HEK293 (cell line): ENCODE measurements around the gene EFCAB8.

ENCODE experiments used
- KLF7 ChIP-seq: fragments of 450-650 bp; formaldehyde crosslinking; IDR thresholded peaks from 2 replicates; pipeline ENCODE4 v1.5.1; 2016; ENCODE audit warnings: missing biosample characterization, missing genetic modification characterization, borderline replicate concordance
- PBX3 ChIP-seq: sonication (generic); formaldehyde crosslinking; IDR thresholded peaks from 2 replicates; pipeline ENCODE4 v1.8.1; 2022; ENCODE audit warnings: mild to moderate bottlenecking, moderate library complexity, missing genetic modification reagents
- ZNF184 ChIP-seq: fragments of 450-650 bp; IDR thresholded peaks from 2 replicates; pipeline ENCODE4 v1.5.1; 2018; ENCODE audit warnings: missing biosample characterization, mild to moderate bottlenecking, missing genetic modification characterization
- ZNF23 ChIP-seq: fragments of 450-650 bp; formaldehyde crosslinking; IDR thresholded peaks from 2 replicates; pipeline ENCODE4 v1.5.1; 2016; ENCODE audit warnings: missing biosample characterization, missing genetic modification characterization, borderline replicate concordance
- ZNF24 ChIP-seq: fragments of 450-650 bp; formaldehyde crosslinking; IDR thresholded peaks from 2 replicates; pipeline ENCODE4 v1.5.1; 2016; ENCODE audit warnings: missing biosample characterization, missing genetic modification characterization
- ZNF274 ChIP-seq, 2 experiments: fragments of 200-500 bp in 1 of 2; fragments of 450-650 bp in 1 of 2; sonication (Bioruptor generic) in 1 of 2; formaldehyde crosslinking in 1 of 2; IDR thresholded peaks; 2 replicates each; pipeline versions ENCODE4 v1.5.1 to v1.6.1; 2014 to 2016; ENCODE audit warnings: borderline replicate concordance in 1 of 2, inconsistent platforms in 1 of 2, low read length in 1 of 2, missing biosample characterization in 1 of 2, missing genetic modification characterization in 1 of 2
- ZNF280D ChIP-seq: fragments of 450-650 bp; formaldehyde crosslinking; IDR thresholded peaks from 2 replicates; pipeline ENCODE4 v1.5.1; 2016; ENCODE audit warnings: missing biosample characterization, missing genetic modification characterization
- ZNF501 ChIP-seq: fragments of 450-650 bp; formaldehyde crosslinking; IDR thresholded peaks from 2 replicates; pipeline ENCODE4 v1.5.1; 2016; ENCODE audit warnings: missing biosample characterization, missing genetic modification characterization
- ZNF701 ChIP-seq: fragments of 450-650 bp; formaldehyde crosslinking; IDR thresholded peaks from 2 replicates; pipeline ENCODE4 v1.5.1; 2016; ENCODE audit warnings: missing biosample characterization, missing genetic modification characterization
- ZNF843 ChIP-seq: fragments of 450-650 bp; formaldehyde crosslinking; IDR thresholded peaks from 2 replicates; pipeline ENCODE4 v1.5.1; 2016; ENCODE audit warnings: missing biosample characterization, missing genetic modification characterization
- TF ChIP-seq, protein P1 (sequence below): fragments of 450-650 bp; formaldehyde crosslinking; IDR thresholded peaks from 2 replicates; pipeline ENCODE4 v1.5.1; 2016; ENCODE audit warnings: missing biosample characterization, missing genetic modification characterization

DNA sequence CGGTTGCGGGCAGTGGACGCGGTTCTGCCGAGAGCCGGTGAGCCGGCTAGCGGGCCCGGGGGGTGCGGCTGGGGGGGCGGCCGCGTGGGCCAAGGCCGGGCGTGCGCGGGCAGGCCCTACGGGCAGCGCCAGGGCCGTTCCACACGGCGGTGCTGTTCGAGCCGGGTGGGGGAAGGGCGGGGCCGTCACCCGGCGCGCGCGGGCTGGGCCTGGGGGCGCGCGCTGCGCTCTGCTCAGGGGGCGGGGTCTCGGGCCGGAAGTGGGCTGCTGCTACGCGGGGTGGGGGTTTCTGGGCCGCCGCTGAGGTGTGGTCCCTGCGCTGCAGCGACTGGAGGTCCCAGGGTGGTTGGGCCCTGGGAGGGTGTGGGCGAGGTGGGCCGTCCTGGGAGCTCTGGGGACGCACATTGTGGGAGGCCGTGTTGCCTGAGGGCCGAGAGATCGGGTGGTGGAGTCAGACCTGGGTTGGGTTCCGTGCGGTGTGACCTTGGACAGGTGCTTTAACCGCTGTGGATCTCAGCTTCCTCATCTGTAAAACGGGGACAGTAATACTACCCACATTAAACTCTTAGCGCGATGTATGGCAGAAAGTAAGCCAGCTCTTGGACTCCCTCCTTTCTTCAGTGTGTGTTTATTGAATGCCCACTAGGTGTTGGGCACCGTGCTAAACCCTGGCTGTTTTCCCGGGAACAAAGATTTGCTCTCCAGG lies 38.6 kb upstream of the EFCAB8 start:
- TF ChIP-seq, protein P1, sequence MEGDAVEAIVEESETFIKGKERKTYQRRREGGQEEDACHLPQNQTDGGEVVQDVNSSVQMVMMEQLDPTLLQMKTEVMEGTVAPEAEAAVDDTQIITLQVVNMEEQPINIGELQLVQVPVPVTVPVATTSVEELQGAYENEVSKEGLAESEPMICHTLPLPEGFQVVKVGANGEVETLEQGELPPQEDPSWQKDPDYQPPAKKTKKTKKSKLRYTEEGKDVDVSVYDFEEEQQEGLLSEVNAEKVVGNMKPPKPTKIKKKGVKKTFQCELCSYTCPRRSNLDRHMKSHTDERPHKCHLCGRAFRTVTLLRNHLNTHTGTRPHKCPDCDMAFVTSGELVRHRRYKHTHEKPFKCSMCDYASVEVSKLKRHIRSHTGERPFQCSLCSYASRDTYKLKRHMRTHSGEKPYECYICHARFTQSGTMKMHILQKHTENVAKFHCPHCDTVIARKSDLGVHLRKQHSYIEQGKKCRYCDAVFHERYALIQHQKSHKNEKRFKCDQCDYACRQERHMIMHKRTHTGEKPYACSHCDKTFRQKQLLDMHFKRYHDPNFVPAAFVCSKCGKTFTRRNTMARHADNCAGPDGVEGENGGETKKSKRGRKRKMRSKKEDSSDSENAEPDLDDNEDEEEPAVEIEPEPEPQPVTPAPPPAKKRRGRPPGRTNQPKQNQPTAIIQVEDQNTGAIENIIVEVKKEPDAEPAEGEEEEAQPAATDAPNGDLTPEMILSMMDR = no peak; the same call in 1 of the 2 replicates
- TF ChIP-seq ZNF501 (no peak), PBX3 (CRISPR knock-in tag) (0 out of 2 replicates have a peak, but pooled peaks have one; percentile 41), ZNF843 (tag by site-specific recombination) (no peak), ZNF23 (tag by site-specific recombination) (no peak), ZNF280D (tag by site-specific recombination) (no peak), ZNF274 (IDR thresholded peaks at IDR 0.05; ENCODE audit: low read length) (no peak), ZNF274 (tag by site-specific recombination; IDR thresholded peaks at IDR 0.05; ENCODE audit: borderline replicate concordance) (no peak), ZNF701 (tag by site-specific recombination) (no peak), ZNF24 (tag by site-specific recombination) (0 out of 2 replicates have a peak, but pooled peaks have one; percentile 30), KLF7 (tag by site-specific recombination) (no peak; the same call in 1 of the 2 replicates), ZNF184 (no peak)
